HepG2 (cell line): ENCODE measurements around the gene BCAT1. TPM values are rescaled to one million over a fixed set of nuclear protein-coding genes. Genes with fewer than 3 reads are reported as not detected.

Experiments
- ATAC-seq: fragments of 200-7000 bp; cut with Tn5 transposase; 3 replicates; pipeline ENCODE4 v1.9.1; 2020; ENCODE audit warnings: mild to moderate bottlenecking, moderate library complexity
- BruUV-seq: library from RNA; stranded (reverse); fragments of 400-500 nt; replicated peaks from 2 replicates; lab custom pipeline; 2021; lab: Mats Ljungman, UMichigan
- CTCF ChIA-PET: fragments of 300-600 bp; formaldehyde crosslinking; extraction: SDS; loops from one replicate; lab custom pipeline; 2021; ENCODE audit warnings: low total read pairs, inconsistent platforms, low intra/inter-chr PET ratio; lab: Yijun Ruan, JAX
- POLR2A ChIA-PET: fragments of 350-600 bp; sonication (Branson Sonifier 250); formaldehyde crosslinking; loops from one replicate; lab custom pipeline; 2020; ENCODE audit warnings: antibody characterized with exemption, inconsistent platforms; lab: Yijun Ruan, JAX
- DNase-seq: peaks from one replicate; pipeline ENCODE4 v3.0.0-alpha.2; 2015; ENCODE audit warnings: low spot score
- FAIRE-seq: peaks from 3 replicates; lab custom pipeline; 2011; peaks lifted over from hg19 to GRCh38; lab: Jason Lieb, UNC
- H2AFZ ChIP-seq: one replicate; pipeline ENCODE4 v1.6.1; 2011; ENCODE audit warnings: low read length, inconsistent platforms
- H3K27ac ChIP-seq: fragments of 300-600 bp; 3 replicates; pipeline ENCODE4 v1.8.0; 2011; ENCODE audit warnings: mixed run types, mild to moderate bottlenecking, mixed read lengths, low read length, inconsistent platforms; ENCODE audit not compliant: insufficient read depth; ENCODE audit errors: extremely low read length
- H3K27me3 ChIP-seq, 2 experiments: fragments of 200-600 bp in 1 of 2; 2 replicates in 1 of 2; 3 replicates in 1 of 2; pipeline versions ENCODE4 v1.6.0 to v1.8.0; 2011; ENCODE audit warnings: low read length in 2 of 2, mild to moderate bottlenecking in 2 of 2, moderate library complexity in 2 of 2, inconsistent platforms in 1 of 2; ENCODE audit not compliant: insufficient read depth in 2 of 2, control insufficient read depth in 1 of 2
- H3K36me3 ChIP-seq, 2 experiments: fragments of 200-600 bp in 1 of 2; replicated peaks in 1 of 2; 2 replicates in 1 of 2; 3 replicates in 1 of 2; pipeline versions ENCODE4 v1.5.1 to v1.8.0; 2011; ENCODE audit warnings: low read length in 2 of 2, inconsistent platforms in 1 of 2; ENCODE audit not compliant: insufficient read depth in 2 of 2, control insufficient read depth in 1 of 2
- H3K4me1 ChIP-seq: 2 replicates; pipeline ENCODE4 v1.5.1; 2012; ENCODE audit warnings: low read length, inconsistent platforms; ENCODE audit not compliant: insufficient read depth
- H3K4me2 ChIP-seq: 2 replicates; pipeline ENCODE4 v1.6.0; 2011; ENCODE audit warnings: low read depth, low read length, inconsistent platforms
- H3K4me3 ChIP-seq, 3 experiments: fragments of 200-600 bp in 1 of 3; sonication (generic), shearing (Covaris generic) in 1 of 3; replicated peaks in 1 of 3; 2 replicates each; pipeline ENCODE4 v1.5.1; 2011 to 2016; ENCODE audit warnings: low read length in 3 of 3, inconsistent platforms in 2 of 3, low read depth in 2 of 3, mild to moderate bottlenecking in 2 of 3, control low read depth in 1 of 3, mixed read lengths in 1 of 3; ENCODE audit not compliant: insufficient read depth in 1 of 3
- H3K79me2 ChIP-seq: one replicate; pipeline ENCODE4 v1.6.1; 2011; ENCODE audit warnings: low read length, inconsistent platforms; ENCODE audit not compliant: insufficient read depth
- H3K9ac ChIP-seq: 2 replicates; pipeline ENCODE4 v1.6.0; 2011; ENCODE audit warnings: mild to moderate bottlenecking, low read depth, low read length, inconsistent platforms; ENCODE audit not compliant: insufficient read depth
- H3K9me3 ChIP-seq: 2 replicates; pipeline ENCODE4 v1.5.1; 2012; ENCODE audit warnings: mild to moderate bottlenecking, low read length
- H4K20me1 ChIP-seq: 2 replicates; pipeline ENCODE4 v1.6.0; 2011; ENCODE audit warnings: inconsistent platforms, mild to moderate bottlenecking, low read length, moderate library complexity; ENCODE audit not compliant: insufficient read depth
- BRD4 ChIP-seq: sonication (generic); formaldehyde crosslinking; IDR thresholded peaks from 2 replicates; pipeline ENCODE4 v1.4.0; 2020; ENCODE audit warnings: missing genetic modification reagents
- DNMT3B ChIP-seq: conservative IDR thresholded peaks from 2 replicates; pipeline ENCODE4 v1.6.1; 2016; ENCODE audit warnings: missing biosample characterization, control low read depth
- HMGXB4 ChIP-seq, 2 experiments: sonication (generic) in 1 of 2; formaldehyde crosslinking in 1 of 2; IDR thresholded peaks; 2 replicates each; pipeline versions ENCODE4 v1.4.0 to v1.6.1; 2018 to 2020; ENCODE audit warnings: missing genetic modification reagents in 2 of 2, borderline replicate concordance in 1 of 2, low read depth in 1 of 2, mild to moderate bottlenecking in 1 of 2, missing biosample characterization in 1 of 2
- MED1 ChIP-seq: sonication (generic); formaldehyde crosslinking; IDR thresholded peaks from 2 replicates; pipeline ENCODE4 v1.4.0; 2020; ENCODE audit warnings: missing genetic modification reagents
- POLR2AphosphoS5 ChIP-seq: IDR thresholded peaks from 2 replicates; pipeline ENCODE4 v1.6.1; 2012; ENCODE audit warnings: low read depth, low read length
- RORA ChIP-seq: sonication (generic); formaldehyde crosslinking; IDR thresholded peaks from 2 replicates; pipeline ENCODE4 v1.5.0; 2020; ENCODE audit warnings: mild to moderate bottlenecking, missing genetic modification reagents, moderate library complexity
- SRY ChIP-seq: sonication (generic); formaldehyde crosslinking; IDR thresholded peaks from 2 replicates; pipeline ENCODE4 v1.8.0; 2022; ENCODE audit warnings: mild to moderate bottlenecking, missing genetic modification reagents
- TBL1XR1 ChIP-seq: fragments of 150-350 bp; IDR thresholded peaks from 2 replicates; pipeline ENCODE4 v1.6.1; 2014; ENCODE audit warnings: borderline replicate concordance, low read length; ENCODE audit not compliant: partially characterized antibody
- ZEB1 ChIP-seq: IDR thresholded peaks from 2 replicates; pipeline ENCODE4 v1.6.1; 2012; ENCODE audit warnings: mild to moderate bottlenecking, low read depth, inconsistent platforms; ENCODE audit not compliant: insufficient replicate concordance
- ZFP36 ChIP-seq: fragments of 150-350 bp; IDR thresholded peaks from 2 replicates; pipeline ENCODE4 v1.6.1; 2018; ENCODE audit warnings: borderline replicate concordance, low read length, low read depth; ENCODE audit not compliant: partially characterized antibody
- WGBS: methylation state at CpG from one replicate; pipeline ENCODE4 v1.1.6; 2017; ENCODE audit warnings: low lambda C conversion rate; 5-methylcytosine and 5-hydroxymethylcytosine counted together
- in situ Hi-C: cut with HindIII; loops from 2 replicates; pipeline ENCODE4 v1.10.0; 2017; ENCODE audit warnings: low pct_unique_long_range_greater_than_20kb; ENCODE audit not compliant: extremely low pct_ligation_motif_present
- intact Hi-C: fragments of 100-400 bp; cut with micrococcal nuclease; formaldehyde crosslinking; loops from one replicate; pipeline ENCODE4 v1.10.0; 2022; ENCODE audit not compliant: unreplicated experiment
- polyA plus RNA-seq, 8 experiments: library from polyadenylated mRNA; depleted of rRNA in 3 of 8; stranded (reverse) in 7 of 8; unstranded in 1 of 8; fragments of >200 nt; fragmentation: Illumina TruSeq in 4 of 8; extraction: Trizol in 4 of 8; gene quantifications; 2 replicates each; pipeline versions ENCODE4 v1.2.1 to v1.2.3, GENCODE V29; 2011 to 2016; ENCODE audit warnings: low read depth in 4 of 8, missing spikeins in 1 of 8, mixed read lengths in 1 of 8; ENCODE audit not compliant: insufficient read depth in 1 of 8
- total RNA-seq, 5 experiments: library from RNA; depleted of rRNA; stranded (reverse); fragments of >200 nt; fragmentation: Illumina TruSeq; extraction: Trizol; gene quantifications; 2 replicates each; pipeline ENCODE4 v1.2.3, GENCODE V29; 2016; ENCODE audit warnings: low read depth in 1 of 5

Gene BCAT1
- total and polyA plus RNA-seq, 2 of the 13 experiments (the other 11 are each of a cell fraction or from before 2014, with no cell fraction given) = 8.0 to 75.5 TPM

GRCh38 chr12:24972078-24972477 lies 23.2 kb upstream of the BCAT1 start:
- ATAC-seq (no peak), DNase-seq (no peak), FAIRE-seq (no peak)
- POLR2A ChIA-PET = no interaction called here
- Histone ChIP-seq H3K4me3 (no peak overlapping the region), H3K4me2 (no peak overlapping the region), H3K9me3 (no peaks in the 10 kb centered on the region), H3K4me1 (no peaks in the 10 kb centered on the region), H4K20me1 (no peaks in the 10 kb centered on the region), H3K79me2 (no peaks in the 10 kb centered on the region), H2AFZ (no peak overlapping the region), H3K9ac (no peak overlapping the region), H3K27me3 (no peaks in the 10 kb centered on the region), H3K27ac (no peak overlapping the region), H3K36me3 (no peaks in the 10 kb centered on the region)
- 14% methylated on average over 1 of the region's 1 CpG for WGBS
- intact Hi-C loops = no loop called here
- CTCF ChIA-PET = no interaction called here
- TF ChIP-seq RORA = no peak
- TF ChIP-seq MED1 (CRISPR knock-in tag) = no peak
- TF ChIP-seq BRD4 (CRISPR knock-in tag) = no peak
- TF ChIP-seq ZEB1 = no peak
- no peak for TF ChIP-seq HMGXB4 (CRISPR knock-in tag; IDR thresholded peaks at IDR 0.05; ENCODE audit: borderline replicate concordance in 1 of 2, low read depth in 1 of 2)
- no peak for TF ChIP-seq POLR2AphosphoS5
- TF ChIP-seq TBL1XR1 = no peak
- no peak for TF ChIP-seq SRY (CRISPR knock-in tag)
- in situ Hi-C loops = no loop called here
- BruUV-seq = no TSS peak

- H3K9ac ChIP-seq = no peak overlapping the region
- 28% methylated on average over 6 of the region's 6 CpGs for WGBS
- intact Hi-C loops (no loop called here), in situ Hi-C loops (no loop called here)
- no peak overlapping the region for H3K4me3 ChIP-seq
- H3K4me2 ChIP-seq = no peak overlapping the region
- no TSS peak for BruUV-seq
- no peaks in the 10 kb centered on the region for H4K20me1 ChIP-seq
- FAIRE-seq = no peak
- ChIA-PET CTCF (no interaction called here), POLR2A (no interaction called here)
- no peak for ATAC-seq
- no peaks in the 10 kb centered on the region for H3K79me2 ChIP-seq
- DNase-seq = no peak
- H3K4me1 ChIP-seq = no peaks in the 10 kb centered on the region
- no peaks in the 10 kb centered on the region for H3K36me3 ChIP-seq
- no peaks in the 10 kb centered on the region for H3K27me3 ChIP-seq
- TF ChIP-seq DNMT3B (CRISPR knock-in tag) = no peak
- TF ChIP-seq ZFP36 = peak; percentile 21
- H2AFZ ChIP-seq = no peak overlapping the region
- no peaks in the 10 kb centered on the region for H3K9me3 ChIP-seq
- H3K27ac ChIP-seq = no peak overlapping the region
Measured at GRCh38 chr12:24970177-24970576, 21.3 kb upstream of the BCAT1 start.
